ENCODE measurements around the gene COX7C.

COX7C gene

DNA sequence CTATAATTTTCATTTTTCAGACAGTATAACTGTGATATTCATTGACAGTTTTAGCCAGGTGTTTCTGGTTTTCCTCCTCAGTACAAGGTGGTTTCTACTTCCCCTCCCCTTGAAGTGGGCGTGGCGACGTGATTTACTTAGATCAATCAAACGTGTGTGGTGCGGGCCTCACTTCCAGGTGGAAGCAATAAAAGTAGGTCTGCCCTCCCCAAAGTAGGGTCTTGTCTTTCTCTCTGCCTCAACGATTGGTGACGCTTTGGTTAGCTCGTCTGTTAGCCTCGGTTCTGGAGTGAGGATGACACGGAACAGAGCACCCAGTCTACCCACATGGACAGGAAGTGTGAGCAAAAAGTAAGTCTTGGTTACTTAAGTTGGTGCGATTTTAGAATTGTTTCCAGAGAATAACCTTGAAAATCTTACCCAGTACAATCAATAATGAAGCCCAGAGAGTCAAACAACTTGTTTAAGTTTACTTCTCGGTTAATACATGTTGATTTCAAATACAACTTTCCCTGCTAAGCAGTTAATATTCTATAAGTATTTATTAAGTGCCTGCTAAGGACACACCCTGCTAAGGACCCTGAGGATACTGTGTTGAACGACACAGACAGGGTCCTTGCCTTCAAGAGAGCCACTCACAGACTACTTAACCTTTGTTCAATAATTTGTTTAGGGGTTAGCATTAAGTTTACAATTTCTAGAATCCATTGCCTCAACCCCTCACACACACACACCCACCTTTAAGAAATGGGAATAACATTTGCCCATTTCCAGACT lies 48.4 kb downstream of the COX7C start:
- DNase-seq = no peak

GRCh38 chr5:86666981-86667380 lies 49.2 kb downstream of the COX7C start:
- DNase-seq = no peak
